GM23248 (cell line): ENCODE measurements around the gene PRCP.

Source experiments
- EZH2 ChIP-seq: fragments of 200-600 bp; sonication (generic); IDR thresholded peaks from 2 replicates; pipeline ENCODE4 v1.6.1; 2018; ENCODE audit warnings: antibody characterized with exemption, mild to moderate bottlenecking; ENCODE audit not compliant: insufficient read depth, poor library complexity, severe bottlenecking
- EZH2phosphoT487 ChIP-seq: fragments of 200-600 bp; sonication (generic); IDR thresholded peaks from 2 replicates; pipeline ENCODE4 v1.6.1; 2018; ENCODE audit warnings: antibody characterized with exemption, moderate library complexity, mild to moderate bottlenecking, low read depth; ENCODE audit not compliant: insufficient read depth

DNA sequence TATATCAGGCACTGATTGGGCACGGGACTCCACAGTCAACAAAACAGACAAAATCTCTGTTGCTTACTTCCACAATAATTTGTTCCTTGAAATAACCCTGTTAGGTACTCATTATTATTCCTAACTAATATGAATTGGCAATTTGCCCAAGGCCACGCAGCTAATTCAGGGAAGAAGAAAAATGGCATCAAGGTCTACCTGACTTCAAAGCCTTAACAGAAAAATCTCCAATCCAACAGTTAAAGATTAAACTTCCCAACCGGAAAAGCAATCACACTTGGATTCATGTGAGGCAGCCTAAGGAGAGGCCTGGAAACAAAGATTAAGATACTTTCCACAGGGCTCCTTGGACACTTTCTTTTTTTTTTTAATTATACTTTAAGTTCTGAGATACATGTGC lies 68.9 kb downstream of the PRCP start:
- no peak for TF ChIP-seq EZH2
- no peak for TF ChIP-seq EZH2phosphoT487
